Ishikawa (cell line): ENCODE data around the gene TMEM52.

Experiments
- EGR1 ChIP-seq: IDR thresholded peaks from 2 replicates; pipeline ENCODE4 v1.6.1; 2012
- NFIC ChIP-seq: IDR thresholded peaks from 2 replicates; pipeline ENCODE4 v1.6.1; 2012
- RAD21 ChIP-seq: IDR thresholded peaks from 2 replicates; pipeline ENCODE4 v1.6.1; 2012; ENCODE audit warnings: low read depth
- YY1 ChIP-seq: IDR thresholded peaks from 2 replicates; pipeline ENCODE4 v1.6.1; 2012; ENCODE audit warnings: low read depth
- TF ChIP-seq, protein P1 (sequence below): IDR thresholded peaks from 2 replicates; pipeline ENCODE4 v1.6.1; 2012; ENCODE audit warnings: low read depth, mild to moderate bottlenecking
- TF ChIP-seq, protein P2 (sequence below): IDR thresholded peaks from 2 replicates; pipeline ENCODE4 v1.6.1; 2012

DNA sequence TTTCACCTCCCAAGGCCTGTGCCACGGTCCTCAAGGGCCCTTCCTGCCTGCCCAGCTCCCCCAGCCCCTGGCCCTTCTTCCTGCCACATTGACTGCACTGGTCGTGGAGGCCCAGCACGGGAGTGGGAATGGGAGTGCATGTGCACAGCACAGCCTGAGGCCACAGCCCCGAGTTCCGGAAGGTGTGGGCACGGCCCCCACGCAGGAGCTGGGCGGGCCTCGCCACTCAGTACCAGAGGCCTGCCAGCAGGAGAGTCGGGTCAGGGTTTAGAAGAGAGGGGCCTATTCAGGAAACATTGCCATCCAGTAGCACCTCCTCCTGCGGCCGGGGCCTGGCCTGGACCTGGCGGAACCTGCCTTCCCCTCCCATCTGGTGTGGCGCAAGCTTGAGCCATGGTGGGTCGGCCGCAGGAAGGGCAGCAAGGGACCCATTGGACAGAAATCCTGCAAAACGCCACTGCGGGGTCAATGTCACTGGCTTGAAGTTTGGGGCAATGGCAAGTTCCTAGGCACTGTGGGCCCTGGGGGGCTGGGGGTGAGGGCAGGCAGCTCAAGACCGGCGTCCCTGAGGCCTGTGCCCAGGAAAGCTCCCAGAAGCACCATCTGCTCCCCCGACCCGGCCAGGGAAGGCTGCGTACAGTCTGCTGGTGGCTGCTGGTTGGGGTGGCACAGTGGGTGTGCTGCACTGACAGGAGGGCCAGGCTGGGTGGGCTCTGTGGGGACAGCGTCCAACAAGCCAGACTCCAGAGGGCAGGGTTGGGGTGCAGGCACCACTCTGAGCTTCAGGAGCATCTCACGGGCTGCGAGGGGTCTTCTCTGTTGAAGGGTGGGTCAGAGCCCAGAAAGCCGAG, 1.8 kb upstream of the TMEM52 start:
- TF ChIP-seq YY1 (no peak), RAD21 (no peak), NFIC (no peak), EGR1 (no peak)
- TF ChIP-seq, protein P1, sequence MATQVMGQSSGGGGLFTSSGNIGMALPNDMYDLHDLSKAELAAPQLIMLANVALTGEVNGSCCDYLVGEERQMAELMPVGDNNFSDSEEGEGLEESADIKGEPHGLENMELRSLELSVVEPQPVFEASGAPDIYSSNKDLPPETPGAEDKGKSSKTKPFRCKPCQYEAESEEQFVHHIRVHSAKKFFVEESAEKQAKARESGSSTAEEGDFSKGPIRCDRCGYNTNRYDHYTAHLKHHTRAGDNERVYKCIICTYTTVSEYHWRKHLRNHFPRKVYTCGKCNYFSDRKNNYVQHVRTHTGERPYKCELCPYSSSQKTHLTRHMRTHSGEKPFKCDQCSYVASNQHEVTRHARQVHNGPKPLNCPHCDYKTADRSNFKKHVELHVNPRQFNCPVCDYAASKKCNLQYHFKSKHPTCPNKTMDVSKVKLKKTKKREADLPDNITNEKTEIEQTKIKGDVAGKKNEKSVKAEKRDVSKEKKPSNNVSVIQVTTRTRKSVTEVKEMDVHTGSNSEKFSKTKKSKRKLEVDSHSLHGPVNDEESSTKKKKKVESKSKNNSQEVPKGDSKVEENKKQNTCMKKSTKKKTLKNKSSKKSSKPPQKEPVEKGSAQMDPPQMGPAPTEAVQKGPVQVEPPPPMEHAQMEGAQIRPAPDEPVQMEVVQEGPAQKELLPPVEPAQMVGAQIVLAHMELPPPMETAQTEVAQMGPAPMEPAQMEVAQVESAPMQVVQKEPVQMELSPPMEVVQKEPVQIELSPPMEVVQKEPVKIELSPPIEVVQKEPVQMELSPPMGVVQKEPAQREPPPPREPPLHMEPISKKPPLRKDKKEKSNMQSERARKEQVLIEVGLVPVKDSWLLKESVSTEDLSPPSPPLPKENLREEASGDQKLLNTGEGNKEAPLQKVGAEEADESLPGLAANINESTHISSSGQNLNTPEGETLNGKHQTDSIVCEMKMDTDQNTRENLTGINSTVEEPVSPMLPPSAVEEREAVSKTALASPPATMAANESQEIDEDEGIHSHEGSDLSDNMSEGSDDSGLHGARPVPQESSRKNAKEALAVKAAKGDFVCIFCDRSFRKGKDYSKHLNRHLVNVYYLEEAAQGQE, result no peak
- TF ChIP-seq, protein P2, sequence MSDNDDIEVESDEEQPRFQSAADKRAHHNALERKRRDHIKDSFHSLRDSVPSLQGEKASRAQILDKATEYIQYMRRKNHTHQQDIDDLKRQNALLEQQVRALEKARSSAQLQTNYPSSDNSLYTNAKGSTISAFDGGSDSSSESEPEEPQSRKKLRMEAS, result no peak
